Right lobe of liver (tissue), 4 donors: ENCODE measurements around the gene RGS2.

Experiments used
- CTCF ChIP-seq, 4 donors: fragments of 200-600 bp in 3 of 4; fragments of 450-650 bp in 1 of 4; IDR thresholded peaks; one replicate each; pipeline versions ENCODE4 v1.5.1 to v1.8.0; 2016 to 2022; ENCODE audit warnings: antibody characterized with exemption in 4 of 4, mild to moderate bottlenecking in 2 of 4
- POLR2A ChIP-seq: fragments of 450-650 bp; IDR thresholded peaks from one replicate; pipeline ENCODE4 v1.6.1; 2017; ENCODE audit warnings: antibody characterized with exemption, mild to moderate bottlenecking
- donor health status: DM: no; HTN: no; CAD: no.
- donor health status: DM: no; HTN: no; CAD: no.
- donor health status: DM: no; HTN: yes; CAD: no.

- TF ChIP-seq CTCF (IDR thresholded peaks at IDR 0.05) (no peak), POLR2A (no peak)
These were observed 18.1 kb downstream of the RGS2 start for GRCh38 chr1:192826791-192827546.
